Stimulated activated CD8-positive, alpha-beta memory T cell treated with anti-CD3 and anti-CD28 coated beads, Interleukin-7, amount 100 ng/mL, for 1 hour (primary cell): ENCODE measurements around the gene RPL18.

ENCODE experiments used
- DNase-seq, 2 donors: peaks; one replicate each; pipeline ENCODE4 v3.0.0-alpha.2; 2020; ENCODE audit warnings: low read depth in 2 of 2

Gene RPL18

DNA sequence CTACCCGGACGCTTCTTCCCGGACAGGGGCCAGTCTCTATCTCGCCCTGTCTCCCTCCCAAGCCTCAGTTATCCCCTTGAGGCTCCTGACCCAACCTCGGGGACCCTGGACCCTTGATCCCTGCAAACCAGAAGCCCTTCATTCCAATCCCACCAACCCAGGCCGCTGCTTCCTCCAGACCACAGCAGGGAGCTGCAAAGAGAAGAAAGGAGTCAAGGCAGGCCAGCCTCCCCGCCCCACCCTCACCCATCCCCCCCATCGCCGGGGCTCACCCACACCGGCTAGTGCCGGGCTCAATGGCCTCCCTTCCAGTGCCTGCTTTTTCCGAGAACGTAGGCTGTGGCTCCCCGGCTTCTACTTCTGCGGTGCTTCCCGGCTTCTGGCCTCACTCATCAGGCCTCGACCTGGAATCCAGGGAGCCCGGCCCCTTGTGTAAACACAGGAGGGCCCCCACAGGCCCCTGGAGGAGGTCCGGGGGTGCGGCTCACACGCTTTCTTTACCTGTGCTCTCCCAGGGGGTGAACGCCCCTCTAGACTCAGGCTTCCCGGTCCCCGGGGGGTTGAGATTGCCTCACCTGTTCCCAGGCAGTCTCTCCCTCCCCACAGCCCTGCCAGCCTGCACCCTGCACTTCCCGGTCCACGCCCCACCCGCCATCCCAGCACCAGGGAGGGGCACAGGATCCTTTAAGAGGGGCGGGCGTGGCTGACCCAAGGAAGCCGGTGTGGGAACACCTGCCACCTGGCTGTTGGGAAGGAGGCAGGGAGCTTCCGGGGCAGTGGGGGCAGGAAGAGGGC lies 4.3 kb downstream of the RPL18 start, which contains the start of gene FAM83E:
Gene FAM83E, minus strand, starts transcription at position 641 of the 795 bp plus-strand sequence. CDS start 1,704 bp downstream, outside the sequence.
- no peak for DNase-seq

GRCh38 chr19:48613852-48614435 lies 5.0 kb downstream of the RPL18 start:
- no peak for DNase-seq

DNA sequence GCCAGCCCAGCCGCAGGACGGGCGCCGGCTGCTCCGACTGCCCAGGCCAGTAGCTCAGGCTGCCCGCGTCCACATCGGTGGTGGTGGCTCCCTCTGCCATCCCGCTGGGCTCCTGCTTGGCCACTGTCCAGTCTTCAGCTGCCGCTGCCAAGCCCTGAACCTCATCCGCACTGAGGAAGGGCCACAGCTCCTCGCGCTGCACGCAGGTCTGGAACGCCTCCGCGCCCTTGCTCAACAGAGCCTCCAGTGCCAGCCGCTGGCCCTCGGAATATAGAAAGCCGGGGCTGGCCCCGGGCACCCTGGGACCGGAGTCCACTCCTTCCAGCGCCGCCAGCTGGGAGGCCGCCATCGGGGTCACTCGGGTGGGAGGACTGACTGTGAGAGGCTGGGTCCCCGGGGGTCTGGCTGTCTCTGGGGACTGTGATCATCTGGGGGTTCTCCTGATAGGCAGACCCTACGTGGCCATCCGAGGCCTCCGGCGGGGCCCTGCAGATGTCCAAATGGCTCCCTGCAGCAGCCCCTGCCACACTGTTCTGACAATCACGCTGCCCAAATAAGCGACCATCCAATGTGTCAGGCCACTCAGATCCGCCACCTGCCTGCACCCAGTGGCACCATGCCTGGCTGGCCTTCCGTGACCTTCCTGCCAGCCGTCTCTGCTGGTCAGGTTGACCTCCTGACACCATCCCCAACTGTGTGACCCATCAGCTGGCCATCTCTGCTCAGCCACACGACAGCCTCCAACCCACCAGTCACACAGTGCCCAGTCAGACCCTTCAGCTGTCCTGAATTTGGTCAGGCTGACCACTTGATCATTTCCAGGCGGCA lies 5.7 kb downstream of the RPL18 start:
- no peak for DNase-seq

DNA sequence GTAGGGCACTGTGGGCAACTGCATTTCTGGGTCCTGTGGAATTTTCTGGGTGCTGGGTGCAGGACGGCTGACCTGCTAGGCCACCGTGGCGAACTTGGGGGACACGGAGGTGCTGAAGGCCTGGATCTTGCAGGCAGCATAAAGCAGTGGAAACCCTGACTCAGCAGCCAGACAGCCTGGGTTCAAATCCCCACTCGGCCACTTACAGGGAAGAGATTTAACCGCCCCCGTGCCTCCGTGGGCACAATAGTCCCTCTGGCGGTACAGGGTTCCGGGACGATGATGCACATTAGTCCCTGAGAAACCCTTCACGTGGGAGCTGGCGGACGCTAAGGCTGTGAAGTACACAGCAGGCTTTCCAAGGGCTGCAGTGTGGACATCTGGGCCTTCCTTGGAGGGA lies 7.1 kb downstream of the RPL18 start:
- no peak for DNase-seq

DNA sequence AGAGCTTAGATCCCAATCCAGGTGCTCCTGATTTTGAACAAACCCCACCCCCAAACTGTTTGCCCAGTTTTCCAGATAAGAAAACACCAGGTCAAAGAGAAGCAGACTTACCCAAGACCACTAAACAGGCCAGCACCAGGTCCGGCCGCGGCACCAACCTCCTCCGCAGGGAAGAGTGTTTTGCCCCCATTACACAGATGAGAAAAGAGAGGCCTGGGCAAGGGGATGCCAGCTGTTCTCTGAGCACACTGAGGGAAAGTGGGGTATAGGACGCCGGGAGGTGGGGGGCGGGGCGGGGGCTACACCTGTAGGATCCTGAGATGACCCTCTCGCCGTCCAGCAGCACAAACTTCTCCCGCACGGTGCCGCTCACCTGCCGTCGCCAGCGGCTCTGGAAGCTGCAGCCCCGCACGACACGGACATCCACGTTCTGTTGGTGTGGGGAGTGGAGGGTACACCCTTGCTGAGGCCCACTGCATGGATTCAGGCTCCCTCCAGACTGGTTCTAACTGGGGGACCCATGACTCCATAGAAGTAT lies 9.3 kb downstream of the RPL18 start:
- no peak for DNase-seq

DNA sequence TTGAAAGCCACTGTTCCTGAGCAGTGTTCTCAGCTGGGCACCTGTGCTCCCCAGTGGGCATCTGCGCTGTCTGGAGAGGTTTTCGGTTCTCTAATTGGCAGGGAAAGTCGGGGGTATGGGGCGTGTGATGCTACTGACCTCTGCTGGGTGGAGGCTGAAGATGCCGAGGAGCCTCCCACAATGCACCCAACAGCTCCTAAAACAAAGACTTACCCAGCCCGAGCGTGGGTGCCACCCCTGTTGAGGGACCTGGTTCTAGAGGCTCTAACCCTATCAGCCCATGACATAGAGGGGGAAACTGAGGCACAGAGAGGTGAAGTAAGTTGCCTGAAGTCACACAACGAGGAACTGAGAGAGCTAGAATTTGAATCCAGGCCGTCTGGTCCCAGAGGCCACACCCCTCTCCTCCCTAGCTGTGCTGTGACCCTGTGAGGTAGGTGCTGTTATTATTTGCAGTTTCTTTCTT lies 10.1 kb downstream of the RPL18 start:
- DNase-seq, result no peak

DNA sequence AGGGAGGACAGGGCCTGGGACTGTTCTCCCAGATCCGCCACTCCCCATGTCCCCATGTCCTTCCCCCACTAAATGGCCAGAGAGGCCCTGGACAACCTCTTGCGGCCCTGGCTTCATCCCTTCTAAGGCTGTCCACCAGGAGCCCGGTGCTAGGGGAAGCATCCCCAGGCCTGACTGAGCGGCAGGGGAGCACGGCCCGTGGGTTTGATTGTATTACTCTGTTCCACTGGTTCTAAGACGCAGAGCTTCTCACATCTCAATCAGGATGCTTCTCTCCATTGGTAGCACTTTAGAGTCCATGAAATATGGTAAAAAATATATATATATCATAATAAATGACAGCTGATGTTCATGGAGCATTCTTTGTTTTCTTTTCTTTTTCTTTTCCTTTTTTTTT lies 11.6 kb downstream of the RPL18 start:
- DNase-seq, result no peak

DNA sequence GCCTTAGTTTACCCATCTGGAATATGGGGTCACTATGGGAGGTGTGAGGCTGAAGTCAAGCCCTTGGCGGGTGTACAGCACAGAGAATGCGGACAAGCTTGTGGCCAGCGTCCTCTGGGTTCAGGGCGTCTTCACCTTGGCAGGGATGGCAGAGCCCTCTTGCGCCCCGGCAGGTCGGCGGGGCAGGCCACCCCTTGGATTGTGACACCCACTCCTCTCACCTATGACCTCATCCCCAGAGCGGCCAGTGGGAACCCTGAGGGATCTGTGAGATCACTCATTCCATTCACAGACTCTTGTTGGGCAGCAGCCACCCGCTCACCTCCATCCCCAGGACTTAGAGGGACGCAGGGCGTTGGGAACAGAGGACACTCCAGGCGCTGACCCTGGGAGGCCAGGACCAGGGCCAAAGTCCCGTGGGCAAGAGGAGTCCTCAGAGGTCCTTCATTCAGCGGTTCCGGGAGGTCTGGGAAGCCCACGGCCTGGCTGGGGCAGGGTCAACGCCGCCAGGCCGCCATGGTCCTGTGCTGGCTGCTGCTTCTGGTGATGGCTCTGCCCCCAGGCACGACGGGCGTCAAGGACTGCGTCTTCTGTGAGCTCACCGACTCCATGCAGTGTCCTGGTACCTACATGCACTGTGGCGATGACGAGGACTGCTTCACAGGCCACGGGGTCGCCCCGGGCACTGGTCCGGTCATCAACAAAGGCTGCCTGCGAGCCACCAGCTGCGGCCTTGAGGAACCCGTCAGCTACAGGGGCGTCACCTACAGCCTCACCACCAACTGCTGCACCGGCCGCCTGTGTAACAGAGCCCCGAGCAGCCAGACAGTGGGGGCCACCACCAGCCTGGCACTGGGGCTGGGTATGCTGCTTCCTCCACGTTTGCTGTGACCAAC lies 12.3 kb downstream of the RPL18 start, which contains the start of gene SPACA4:
Gene SPACA4, plus strand, starts transcription at position 280 of the 896 bp plus-strand sequence. Its CDS starts 237 bp downstream, at position 517.
- DNase-seq, result no peak

DNA sequence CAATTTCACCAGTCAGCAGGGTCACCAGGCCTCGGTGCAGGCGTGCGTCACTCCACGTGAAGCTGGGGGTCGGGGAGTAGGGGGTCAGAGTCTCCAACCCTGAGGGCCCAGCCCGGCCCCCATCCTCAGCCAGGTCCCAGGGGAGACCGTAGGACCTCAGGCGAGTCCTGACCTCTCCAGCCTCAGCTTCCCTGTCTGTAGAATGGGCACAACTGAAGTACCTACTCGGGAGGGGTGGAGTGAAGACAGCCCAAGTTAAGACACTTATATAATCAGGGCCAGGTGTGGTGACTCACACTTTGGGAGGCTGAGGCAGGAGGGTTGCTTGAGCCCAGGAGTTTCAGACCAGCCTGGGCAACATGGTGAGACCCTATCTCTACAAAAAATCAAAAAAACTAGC lies 15.1 kb downstream of the RPL18 start:
- DNase-seq, result no peak

DNA sequence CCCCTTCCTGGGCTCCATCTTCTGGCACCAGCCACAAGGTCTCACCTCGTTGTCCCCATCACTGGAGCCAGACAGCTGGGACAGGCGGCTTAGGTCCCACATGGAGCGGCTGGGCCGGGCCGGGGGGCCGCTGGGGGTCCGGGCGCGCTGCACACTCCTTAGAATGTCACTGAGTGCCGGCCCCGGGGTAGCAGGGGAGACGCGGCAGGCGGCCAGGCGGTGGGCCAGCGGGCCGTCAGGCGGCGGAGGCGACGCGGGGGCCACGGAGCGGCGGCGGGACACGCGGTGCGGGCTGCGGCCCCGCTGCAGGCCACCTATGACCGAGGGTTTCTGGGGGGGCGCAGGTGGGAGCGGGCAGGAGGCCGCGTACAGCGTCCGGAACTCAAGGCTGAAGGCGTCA lies 15.5 kb downstream of the RPL18 start:
- no peak for DNase-seq

GRCh38 chr19:48603001-48603400 lies 16.0 kb downstream of the RPL18 start:
- DNase-seq, result no peak

- no peak for DNase-seq
These were observed 18.1 kb downstream of the RPL18 start for GRCh38 chr19:48600679-48601417.

- DNase-seq, result no peak
These were observed 19.8 kb downstream of the RPL18 start for GRCh38 chr19:48598996-48599700.

DNA sequence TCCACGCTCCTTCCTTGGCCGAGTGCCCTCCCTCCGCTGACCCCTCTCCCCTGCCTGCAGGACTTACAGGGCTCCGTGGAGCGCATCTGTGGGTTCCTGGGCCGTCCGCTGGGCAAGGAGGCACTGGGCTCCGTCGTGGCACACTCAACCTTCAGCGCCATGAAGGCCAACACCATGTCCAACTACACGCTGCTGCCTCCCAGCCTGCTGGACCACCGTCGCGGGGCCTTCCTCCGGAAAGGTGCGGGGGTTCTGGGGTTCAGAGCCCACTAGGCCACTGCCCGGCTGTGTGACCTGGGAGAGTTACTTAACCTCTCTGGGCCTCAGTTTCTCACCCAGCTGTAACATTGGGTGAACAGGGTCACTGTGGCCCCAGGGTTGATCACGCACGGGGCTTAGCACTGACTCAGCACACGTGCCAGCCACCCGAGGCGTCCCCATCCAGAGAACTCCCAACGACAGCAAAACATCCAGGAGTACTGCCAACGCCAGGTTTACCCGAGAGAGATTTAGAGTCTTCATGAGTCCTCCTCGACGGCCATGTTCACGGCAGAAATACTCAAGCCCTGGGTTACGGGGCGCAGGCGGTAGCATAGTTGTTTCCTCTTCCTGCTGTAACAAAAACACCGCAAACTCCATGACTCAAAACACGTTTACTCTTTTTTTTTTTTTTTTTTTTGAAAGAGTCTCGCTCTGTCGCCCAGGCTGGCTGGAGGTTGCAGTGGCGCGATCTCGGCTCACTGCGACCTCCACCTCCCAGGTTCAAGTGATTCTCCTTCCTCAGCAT lies 22.1 kb downstream of the RPL18 start:
- DNase-seq, result no peak

- DNase-seq, result no peak
These were observed 22.7 kb downstream of the RPL18 start for GRCh38 chr19:48596237-48596636.

DNA sequence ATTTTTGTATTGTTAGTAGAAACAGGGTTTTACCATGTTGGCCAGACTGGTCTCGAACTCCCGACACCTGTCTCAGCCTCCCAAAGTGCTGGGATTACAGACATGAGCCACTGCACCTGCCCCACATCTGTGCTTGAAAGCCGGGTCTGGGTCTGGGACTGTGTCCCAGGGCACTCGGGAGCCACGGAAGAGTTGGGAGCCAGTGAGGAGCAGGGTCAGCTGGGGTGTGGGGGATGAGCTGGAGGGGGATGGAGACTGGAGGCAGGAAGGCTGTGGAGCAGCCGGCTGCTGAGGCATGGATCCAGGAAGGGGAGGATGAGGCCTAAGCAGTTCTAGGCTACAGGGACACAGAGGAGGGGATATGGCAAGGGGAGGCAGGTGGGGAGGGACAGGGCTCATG lies 23.1 kb downstream of the RPL18 start:
- DNase-seq, result no peak

DNA sequence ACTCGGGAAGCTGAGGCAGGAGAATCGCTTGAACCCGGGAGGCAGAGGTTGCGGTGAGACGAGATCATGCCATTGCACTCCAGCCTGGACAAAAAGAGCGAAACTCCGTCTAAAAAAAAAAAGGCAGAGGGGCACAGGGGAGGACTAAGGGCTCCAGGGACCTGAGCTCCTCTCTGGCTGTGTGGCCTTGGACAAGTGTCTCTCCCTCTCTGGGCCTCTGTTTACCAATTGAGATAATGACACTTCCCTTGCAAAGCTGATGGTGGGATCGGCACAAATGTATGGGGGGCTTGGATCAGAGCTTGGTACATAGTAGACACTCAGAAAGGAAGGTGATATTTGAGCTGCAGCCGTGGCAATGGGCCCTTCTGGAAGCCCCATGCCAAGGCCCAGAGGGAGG lies 23.8 kb downstream of the RPL18 start:
- no peak for DNase-seq

GRCh38 chr19:48591021-48591420 lies 28.0 kb downstream of the RPL18 start:
- no peak for DNase-seq
